Nephron (organoid): ENCODE results near the gene LZTFL1.

ENCODE experiments used
- H3K27ac Mint-ChIP-seq, 3 experiments: 2 replicates each; pipeline ENCODE4 v1.8.0; 2020; ENCODE audit warnings: mixed read lengths in 3 of 3, mild to moderate bottlenecking in 2 of 3, moderate library complexity in 1 of 3
- H3K27me3 Mint-ChIP-seq: 2 replicates; pipeline ENCODE4 v1.8.0; 2021; ENCODE audit warnings: low read depth, mild to moderate bottlenecking, moderate library complexity, mixed read lengths
- H3K36me3 Mint-ChIP-seq: 2 replicates; pipeline ENCODE4 v1.8.0; 2020; ENCODE audit warnings: low read depth, mixed read lengths
- H3K4me1 Mint-ChIP-seq: 2 replicates; pipeline ENCODE4 v1.8.0; 2020; ENCODE audit warnings: mixed read lengths
- H3K4me3 Mint-ChIP-seq, 3 experiments: 2 replicates each; pipeline ENCODE4 v1.8.0; 2020; ENCODE audit warnings: mild to moderate bottlenecking in 3 of 3, mixed read lengths in 3 of 3, moderate library complexity in 2 of 3
- H3K9me3 Mint-ChIP-seq: 2 replicates; pipeline ENCODE4 v1.8.0; 2020; ENCODE audit warnings: mixed read lengths
- CTCF ChIP-seq, 3 experiments: fragments of 200-600 bp; sonication (generic); IDR thresholded peaks; one replicate each; pipeline ENCODE4 v1.5.0; 2021; ENCODE audit warnings: antibody characterized with exemption in 3 of 3; ENCODE audit not compliant: unreplicated experiment in 3 of 3

Gene LZTFL1

GRCh38 chr3:45787551-45787950 is 54.4 kb downstream of the LZTFL1 start:
- Mint-ChIP-seq H3K27ac (no peak overlapping the region), H3K36me3 (peaks cover 7% of the 10 kb centered on the region), H3K4me1 (no peaks in the 10 kb centered on the region), H3K4me3 (no peak overlapping the region), H3K27me3 (peaks cover 36% of the 10 kb centered on the region), H3K9me3 (peaks cover 17% of the 10 kb centered on the region)
- no peak for TF ChIP-seq CTCF (IDR thresholded peaks at IDR 0.05; ENCODE audit: unreplicated experiment in 3 of 3)

GRCh38 chr3:45786801-45787495 is 55.0 kb downstream of the LZTFL1 start:
- Mint-ChIP-seq H3K9me3 (peaks cover 17% of the 10 kb centered on the region), H3K4me1 (no peaks in the 10 kb centered on the region), H3K27me3 (peaks cover 30% of the 10 kb centered on the region), H3K27ac (no peak overlapping the region), H3K36me3 (peaks cover 7% of the 10 kb centered on the region), H3K4me3 (no peak overlapping the region)
- no peak for TF ChIP-seq CTCF (IDR thresholded peaks at IDR 0.05; ENCODE audit: unreplicated experiment in 3 of 3)

GRCh38 chr3:45785605-45786150 is 56.2 kb downstream of the LZTFL1 start:
- Mint-ChIP-seq H3K4me3 (no peak overlapping the region), H3K27ac (no peak overlapping the region), H3K27me3 (peaks cover 24% of the 10 kb centered on the region), H3K36me3 (peaks cover 4% of the 10 kb centered on the region), H3K4me1 (no peaks in the 10 kb centered on the region), H3K9me3 (peaks cover 14% of the 10 kb centered on the region)
- TF ChIP-seq CTCF (IDR thresholded peaks at IDR 0.05; ENCODE audit: unreplicated experiment in 3 of 3) = no peak

- H3K4me1 Mint-ChIP-seq = no peaks in the 10 kb centered on the region
- H3K4me3 Mint-ChIP-seq = no peak overlapping the region
- H3K27ac Mint-ChIP-seq = no peak overlapping the region
- peaks cover 23% of the 10 kb centered on the region for H3K27me3 Mint-ChIP-seq
- TF ChIP-seq CTCF (IDR thresholded peaks at IDR 0.05; ENCODE audit: unreplicated experiment in 3 of 3) = no peak
- H3K36me3 Mint-ChIP-seq = no peaks in the 10 kb centered on the region
- H3K9me3 Mint-ChIP-seq = no peaks in the 10 kb centered on the region
Observed at GRCh38 chr3:45783667-45784066, 58.3 kb downstream of the LZTFL1 start.

- Mint-ChIP-seq H3K4me1 (peaks cover 5% of the 10 kb centered on the region), H3K9me3 (no peaks in the 10 kb centered on the region), H3K27me3 (peaks cover 29% of the 10 kb centered on the region), H3K4me3 (no peak overlapping the region), H3K27ac (no peak overlapping the region), H3K36me3 (no peaks in the 10 kb centered on the region)
- no peak for TF ChIP-seq CTCF (IDR thresholded peaks at IDR 0.05; ENCODE audit: unreplicated experiment in 3 of 3)
Observed at GRCh38 chr3:45782381-45782780, 59.5 kb downstream of the LZTFL1 start.

- H3K4me1 Mint-ChIP-seq = peaks cover 5% of the 10 kb centered on the region
- no peaks in the 10 kb centered on the region for H3K36me3 Mint-ChIP-seq
- TF ChIP-seq CTCF (IDR thresholded peaks at IDR 0.05; ENCODE audit: unreplicated experiment in 3 of 3) = no peak
Observed at GRCh38 chr3:45781841-45782240, 60.1 kb downstream of the LZTFL1 start.

More at GRCh38 chr3:45781841-45782240, 60.1 kb downstream of the LZTFL1 start:
- Mint-ChIP-seq H3K27ac (no peak overlapping the region), H3K9me3 (no peaks in the 10 kb centered on the region), H3K4me3 (no peak overlapping the region), H3K27me3 (peaks cover 29% of the 10 kb centered on the region)
